ENCODE data around the gene NOS1AP.

- TF ChIP-seq CTCF (conservative IDR thresholded peaks at IDR 0.05; ENCODE audit: low read length): no peak
- no peak for TF ChIP-seq EZH2phosphoT487 (IDR thresholded peaks at IDR 0.05; ENCODE audit: borderline replicate concordance)
Observed at GRCh38 chr1:162366671-162367070, 297.2 kb downstream of the NOS1AP start.
